ENCODE results near the gene SP100.

DNA sequence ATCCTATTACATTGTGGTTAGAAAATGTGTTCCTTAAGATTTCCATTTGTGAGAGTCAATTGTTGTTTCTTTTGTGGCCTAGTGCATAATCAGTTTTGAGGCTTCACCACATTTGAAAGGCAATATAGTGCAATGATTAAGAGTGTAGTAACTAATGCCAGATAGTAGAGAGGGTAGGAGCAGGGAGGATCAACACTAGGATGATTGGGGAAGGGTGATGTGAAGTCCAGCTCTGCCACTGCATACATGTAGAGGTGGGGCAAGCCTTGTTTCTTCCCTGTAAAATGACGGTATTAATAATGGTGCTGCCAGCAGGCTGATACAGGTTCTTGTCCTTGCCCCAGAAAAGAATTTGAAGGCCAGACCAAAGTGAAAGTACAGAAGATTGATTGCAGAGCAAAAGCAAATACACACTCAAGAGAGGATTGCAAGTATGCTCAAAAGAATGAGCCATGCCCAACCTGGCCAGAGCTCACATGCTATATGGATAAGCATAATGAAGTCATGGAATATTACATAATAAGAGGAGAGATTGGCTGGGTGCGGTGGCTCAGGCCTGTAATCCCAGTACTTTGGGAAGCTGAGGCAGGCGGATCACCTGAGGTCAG is 8.0 kb downstream of the SP100 start:
- no peak for TF ChIP-seq EZH2 (IDR thresholded peaks at IDR 0.05; ENCODE audit: low read length, missing control alignments)
- TF ChIP-seq, protein P1, sequence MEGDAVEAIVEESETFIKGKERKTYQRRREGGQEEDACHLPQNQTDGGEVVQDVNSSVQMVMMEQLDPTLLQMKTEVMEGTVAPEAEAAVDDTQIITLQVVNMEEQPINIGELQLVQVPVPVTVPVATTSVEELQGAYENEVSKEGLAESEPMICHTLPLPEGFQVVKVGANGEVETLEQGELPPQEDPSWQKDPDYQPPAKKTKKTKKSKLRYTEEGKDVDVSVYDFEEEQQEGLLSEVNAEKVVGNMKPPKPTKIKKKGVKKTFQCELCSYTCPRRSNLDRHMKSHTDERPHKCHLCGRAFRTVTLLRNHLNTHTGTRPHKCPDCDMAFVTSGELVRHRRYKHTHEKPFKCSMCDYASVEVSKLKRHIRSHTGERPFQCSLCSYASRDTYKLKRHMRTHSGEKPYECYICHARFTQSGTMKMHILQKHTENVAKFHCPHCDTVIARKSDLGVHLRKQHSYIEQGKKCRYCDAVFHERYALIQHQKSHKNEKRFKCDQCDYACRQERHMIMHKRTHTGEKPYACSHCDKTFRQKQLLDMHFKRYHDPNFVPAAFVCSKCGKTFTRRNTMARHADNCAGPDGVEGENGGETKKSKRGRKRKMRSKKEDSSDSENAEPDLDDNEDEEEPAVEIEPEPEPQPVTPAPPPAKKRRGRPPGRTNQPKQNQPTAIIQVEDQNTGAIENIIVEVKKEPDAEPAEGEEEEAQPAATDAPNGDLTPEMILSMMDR (conservative IDR thresholded peaks at IDR 0.05 in 1 of 2, IDR thresholded peaks at IDR 0.05 in 1 of 2; ENCODE audit: low read depth in 1 of 2, low read length in 2 of 2), result no peak
